Liver (tissue), 3 donors: ENCODE measurements around the gene TRIO.

Source experiments
- FOXA1 ChIP-seq: IDR thresholded peaks from 2 replicates; pipeline ENCODE4 v1.6.1; 2016; ENCODE audit warnings: antibody characterized with exemption
- GABPA ChIP-seq, 2 donors: IDR thresholded peaks in 1 of 2; conservative IDR thresholded peaks in 1 of 2; 2 replicates each; pipeline ENCODE4 v1.6.1; 2016; ENCODE audit warnings: antibody characterized with exemption in 2 of 2, mild to moderate bottlenecking in 1 of 2, moderate library complexity in 1 of 2
- JUND ChIP-seq, 2 donors: IDR thresholded peaks; 2 replicates each; pipeline ENCODE4 v1.6.1; 2016; ENCODE audit warnings: antibody characterized with exemption in 2 of 2
- RAD21 ChIP-seq, 2 donors: IDR thresholded peaks; 2 replicates each; pipeline ENCODE4 v1.6.1; 2016; ENCODE audit warnings: antibody characterized with exemption in 2 of 2, mild to moderate bottlenecking in 2 of 2
- SP1 ChIP-seq: IDR thresholded peaks from 2 replicates; pipeline ENCODE4 v1.6.1; 2018; ENCODE audit warnings: antibody characterized with exemption, mild to moderate bottlenecking
- TAF1 ChIP-seq: conservative IDR thresholded peaks from 2 replicates; pipeline ENCODE4 v1.6.1; 2016; ENCODE audit warnings: antibody characterized with exemption, mild to moderate bottlenecking
- YY1 ChIP-seq: IDR thresholded peaks from 2 replicates; pipeline ENCODE4 v1.6.1; 2016; ENCODE audit warnings: antibody characterized with exemption, mild to moderate bottlenecking
- TF ChIP-seq, protein P1 (sequence below): fragments of 150-350 bp; IDR thresholded peaks from 2 replicates; pipeline ENCODE4 v1.5.1; 2017; ENCODE audit warnings: improper control_type of control experiment, low read depth, low read length; ENCODE audit not compliant: missing input control
- TF ChIP-seq, protein P2 (sequence below): IDR thresholded peaks from 2 replicates; pipeline ENCODE4 v1.6.1; 2016; ENCODE audit warnings: antibody characterized with exemption
- TF ChIP-seq, protein P3 (sequence below): IDR thresholded peaks from 2 replicates; pipeline ENCODE4 v1.6.1; 2016; ENCODE audit warnings: antibody characterized with exemption, mild to moderate bottlenecking
- donor health status: healthy.
- donor health status: healthy.

DNA sequence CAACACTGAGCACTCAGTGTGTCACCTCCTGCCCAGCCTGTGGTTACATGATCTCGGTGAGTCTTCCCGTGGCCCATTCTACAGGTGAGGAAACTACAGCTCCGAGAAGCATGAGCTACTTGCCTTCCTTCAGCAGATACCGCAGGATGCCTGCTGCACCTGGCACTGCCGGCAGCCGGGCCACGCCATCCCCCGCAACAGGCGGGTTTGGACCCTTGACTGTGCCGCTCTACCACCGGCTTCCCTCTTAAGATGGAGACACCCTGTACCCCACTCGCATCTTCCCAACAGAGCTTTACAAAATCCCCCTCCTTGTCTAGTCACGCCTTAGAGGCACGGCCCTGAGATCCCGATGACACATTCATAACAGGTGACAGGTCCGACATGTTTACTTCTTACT, 363.5 kb downstream of the TRIO start:
- TF ChIP-seq, protein P1, sequence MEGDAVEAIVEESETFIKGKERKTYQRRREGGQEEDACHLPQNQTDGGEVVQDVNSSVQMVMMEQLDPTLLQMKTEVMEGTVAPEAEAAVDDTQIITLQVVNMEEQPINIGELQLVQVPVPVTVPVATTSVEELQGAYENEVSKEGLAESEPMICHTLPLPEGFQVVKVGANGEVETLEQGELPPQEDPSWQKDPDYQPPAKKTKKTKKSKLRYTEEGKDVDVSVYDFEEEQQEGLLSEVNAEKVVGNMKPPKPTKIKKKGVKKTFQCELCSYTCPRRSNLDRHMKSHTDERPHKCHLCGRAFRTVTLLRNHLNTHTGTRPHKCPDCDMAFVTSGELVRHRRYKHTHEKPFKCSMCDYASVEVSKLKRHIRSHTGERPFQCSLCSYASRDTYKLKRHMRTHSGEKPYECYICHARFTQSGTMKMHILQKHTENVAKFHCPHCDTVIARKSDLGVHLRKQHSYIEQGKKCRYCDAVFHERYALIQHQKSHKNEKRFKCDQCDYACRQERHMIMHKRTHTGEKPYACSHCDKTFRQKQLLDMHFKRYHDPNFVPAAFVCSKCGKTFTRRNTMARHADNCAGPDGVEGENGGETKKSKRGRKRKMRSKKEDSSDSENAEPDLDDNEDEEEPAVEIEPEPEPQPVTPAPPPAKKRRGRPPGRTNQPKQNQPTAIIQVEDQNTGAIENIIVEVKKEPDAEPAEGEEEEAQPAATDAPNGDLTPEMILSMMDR: no peak
- TF ChIP-seq YY1: no peak
- TF ChIP-seq TAF1: no peak
- TF ChIP-seq, protein P2, sequence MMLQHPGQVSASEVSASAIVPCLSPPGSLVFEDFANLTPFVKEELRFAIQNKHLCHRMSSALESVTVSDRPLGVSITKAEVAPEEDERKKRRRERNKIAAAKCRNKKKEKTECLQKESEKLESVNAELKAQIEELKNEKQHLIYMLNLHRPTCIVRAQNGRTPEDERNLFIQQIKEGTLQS: no peak
- no peak for TF ChIP-seq RAD21 (IDR thresholded peaks at IDR 0.05)
- no peak for TF ChIP-seq SP1
- no peak for TF ChIP-seq GABPA (IDR thresholded peaks at IDR 0.05 in 1 of 2, conservative IDR thresholded peaks at IDR 0.05 in 1 of 2)
- TF ChIP-seq, protein P3, sequence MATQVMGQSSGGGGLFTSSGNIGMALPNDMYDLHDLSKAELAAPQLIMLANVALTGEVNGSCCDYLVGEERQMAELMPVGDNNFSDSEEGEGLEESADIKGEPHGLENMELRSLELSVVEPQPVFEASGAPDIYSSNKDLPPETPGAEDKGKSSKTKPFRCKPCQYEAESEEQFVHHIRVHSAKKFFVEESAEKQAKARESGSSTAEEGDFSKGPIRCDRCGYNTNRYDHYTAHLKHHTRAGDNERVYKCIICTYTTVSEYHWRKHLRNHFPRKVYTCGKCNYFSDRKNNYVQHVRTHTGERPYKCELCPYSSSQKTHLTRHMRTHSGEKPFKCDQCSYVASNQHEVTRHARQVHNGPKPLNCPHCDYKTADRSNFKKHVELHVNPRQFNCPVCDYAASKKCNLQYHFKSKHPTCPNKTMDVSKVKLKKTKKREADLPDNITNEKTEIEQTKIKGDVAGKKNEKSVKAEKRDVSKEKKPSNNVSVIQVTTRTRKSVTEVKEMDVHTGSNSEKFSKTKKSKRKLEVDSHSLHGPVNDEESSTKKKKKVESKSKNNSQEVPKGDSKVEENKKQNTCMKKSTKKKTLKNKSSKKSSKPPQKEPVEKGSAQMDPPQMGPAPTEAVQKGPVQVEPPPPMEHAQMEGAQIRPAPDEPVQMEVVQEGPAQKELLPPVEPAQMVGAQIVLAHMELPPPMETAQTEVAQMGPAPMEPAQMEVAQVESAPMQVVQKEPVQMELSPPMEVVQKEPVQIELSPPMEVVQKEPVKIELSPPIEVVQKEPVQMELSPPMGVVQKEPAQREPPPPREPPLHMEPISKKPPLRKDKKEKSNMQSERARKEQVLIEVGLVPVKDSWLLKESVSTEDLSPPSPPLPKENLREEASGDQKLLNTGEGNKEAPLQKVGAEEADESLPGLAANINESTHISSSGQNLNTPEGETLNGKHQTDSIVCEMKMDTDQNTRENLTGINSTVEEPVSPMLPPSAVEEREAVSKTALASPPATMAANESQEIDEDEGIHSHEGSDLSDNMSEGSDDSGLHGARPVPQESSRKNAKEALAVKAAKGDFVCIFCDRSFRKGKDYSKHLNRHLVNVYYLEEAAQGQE: no peak
- TF ChIP-seq FOXA1: no peak
- no peak for TF ChIP-seq JUND (IDR thresholded peaks at IDR 0.05)
